Neural progenitor cell (in vitro differentiated cells): ENCODE results near the gene LRRN4.

ENCODE experiments used
- CTCF ChIP-seq: fragments of 200-600 bp; sonication (generic); IDR thresholded peaks from 2 replicates; pipeline ENCODE4 v1.5.1; 2017; ENCODE audit warnings: antibody characterized with exemption, mild to moderate bottlenecking
- EZH2 ChIP-seq: fragments of 200-600 bp; sonication (generic); IDR thresholded peaks from 2 replicates; pipeline ENCODE4 v1.6.1; 2017; ENCODE audit warnings: antibody characterized with exemption, mild to moderate bottlenecking, moderate library complexity
- EZH2phosphoT487 ChIP-seq: fragments of 200-600 bp; sonication (generic); IDR thresholded peaks from 2 replicates; pipeline ENCODE4 v1.6.1; 2017; ENCODE audit warnings: antibody characterized with exemption

- TF ChIP-seq CTCF (no peak), EZH2 (no peak), EZH2phosphoT487 (no peak)
Measured at GRCh38 chr20:6036213-6036612, 17.6 kb downstream of the LRRN4 start.
